Lower lobe of right lung (tissue), 2 donors: ENCODE data around the gene DAB2IP. TPM values are rescaled to one million over a fixed set of nuclear protein-coding genes. Genes with fewer than 3 reads are reported as not detected.

Source experiments
- ATAC-seq, 2 donors: fragments of 200-7000 bp; cut with Tn5 transposase; one replicate each; pipeline ENCODE4 v1.9.1; 2020 to 2022; ENCODE audit warnings: mild to moderate bottlenecking in 2 of 2, moderate library complexity in 2 of 2
- DNase-seq: peaks from one replicate; pipeline ENCODE4 v3.0.0-alpha.2; 2020
- H3K27ac ChIP-seq: fragments of 200-600 bp; one replicate; pipeline ENCODE4 v1.8.0; 2022
- H3K27me3 ChIP-seq: fragments of 200-600 bp; one replicate; pipeline ENCODE4 v1.8.0; 2022; ENCODE audit warnings: low read depth
- H3K36me3 ChIP-seq: fragments of 200-600 bp; one replicate; pipeline ENCODE4 v1.8.0; 2022; ENCODE audit warnings: mild to moderate bottlenecking
- H3K4me1 ChIP-seq: fragments of 200-600 bp; one replicate; pipeline ENCODE4 v1.8.0; 2022
- H3K4me3 ChIP-seq: fragments of 200-600 bp; one replicate; pipeline ENCODE4 v1.8.0; 2022; ENCODE audit warnings: mild to moderate bottlenecking
- H3K9me3 ChIP-seq: fragments of 200-600 bp; one replicate; pipeline ENCODE4 v1.8.0; 2022
- CTCF ChIP-seq: fragments of 200-600 bp; IDR thresholded peaks from one replicate; pipeline ENCODE4 v1.8.0; 2022; ENCODE audit warnings: antibody characterized with exemption, mild to moderate bottlenecking
- intact Hi-C: fragments of 100-400 bp; cut with DNase I; formaldehyde crosslinking; loops from one replicate; pipeline ENCODE4 v1.11.0; 2022
- total RNA-seq: library from RNA; stranded (reverse); fragmentation: NEBNext Ultra II Directional; extraction: Animal tissue kit (Norgen Biotek cat#: 25700); gene quantifications from one replicate; pipeline ENCODE4 v1.2.1, GENCODE V29; 2021
- donor health status: DM: no; HTN: yes; CAD: no; lungs with severe emphysema.

Gene DAB2IP
- total RNA-seq, 1 donor from 2014 or later = 54.1 TPM

- no peak for TF ChIP-seq CTCF
- Histone ChIP-seq H3K4me1 (no peaks in the 10 kb centered on the region), H3K9me3 (no peaks in the 10 kb centered on the region), H3K27me3 (no peaks in the 10 kb centered on the region), H3K36me3 (no peaks in the 10 kb centered on the region), H3K4me3 (no peak overlapping the region), H3K27ac (no peak overlapping the region)
- intact Hi-C loops = no loop called here
- no peak for DNase-seq
- ATAC-seq = no peak
These were observed 23.0 kb upstream of the DAB2IP start for GRCh38 chr9:121628401-121628800.

- Histone ChIP-seq H3K4me1 (peaks cover 14% of the 10 kb centered on the region), H3K36me3 (no peaks in the 10 kb centered on the region), H3K27ac (no peak overlapping the region), H3K9me3 (no peaks in the 10 kb centered on the region), H3K27me3 (no peaks in the 10 kb centered on the region), H3K4me3 (no peak overlapping the region)
- intact Hi-C loops = no loop called here
- ATAC-seq = no peak
- TF ChIP-seq CTCF = no peak
- DNase-seq = no peak
These were observed 20.3 kb upstream of the DAB2IP start for GRCh38 chr9:121631115-121631514.

- peaks cover 21% of the 10 kb centered on the region for H3K4me1 ChIP-seq
- DNase-seq = no peak
- H3K9me3 ChIP-seq = no peaks in the 10 kb centered on the region
- no peak for TF ChIP-seq CTCF
- H3K36me3 ChIP-seq = no peaks in the 10 kb centered on the region
- H3K27ac ChIP-seq = no peak overlapping the region
- intact Hi-C loops = no loop called here
- no peak overlapping the region for H3K4me3 ChIP-seq
- no peak for ATAC-seq
- H3K27me3 ChIP-seq = no peaks in the 10 kb centered on the region
These were observed 19.4 kb upstream of the DAB2IP start for GRCh38 chr9:121631978-121632418.

- no peak for ATAC-seq
- Histone ChIP-seq H3K27ac (no peak overlapping the region), H3K9me3 (no peaks in the 10 kb centered on the region), H3K4me3 (no peak overlapping the region), H3K27me3 (no peaks in the 10 kb centered on the region), H3K36me3 (no peaks in the 10 kb centered on the region), H3K4me1 (peaks cover 27% of the 10 kb centered on the region)
- intact Hi-C loops = no loop called here
- no peak for DNase-seq
- no peak for TF ChIP-seq CTCF
These were observed 18.2 kb upstream of the DAB2IP start for GRCh38 chr9:121633119-121633714.

GRCh38 chr9:121633736-121634135, 17.7 kb upstream of the DAB2IP start:
- Histone ChIP-seq H3K27me3 (no peaks in the 10 kb centered on the region), H3K9me3 (no peaks in the 10 kb centered on the region), H3K4me1 (peaks cover 27% of the 10 kb centered on the region), H3K27ac (no peak overlapping the region), H3K36me3 (no peaks in the 10 kb centered on the region), H3K4me3 (no peak overlapping the region)
- no peak for ATAC-seq
- no peak for DNase-seq
- no peak for TF ChIP-seq CTCF
- intact Hi-C loops = no loop called here
